GM10847 (cell line): ENCODE results near the gene ZNF821.

Experiments used
- POLR2A ChIP-seq: IDR thresholded peaks from 2 replicates; pipeline ENCODE4 v1.6.1; 2011; ENCODE audit not compliant: insufficient read length; ENCODE audit errors: extremely low read depth

ZNF821 gene

GRCh38 chr16:71880176-71880575 lies 3.8 kb downstream of the ZNF821 start:
- no peak for TF ChIP-seq POLR2A

DNA sequence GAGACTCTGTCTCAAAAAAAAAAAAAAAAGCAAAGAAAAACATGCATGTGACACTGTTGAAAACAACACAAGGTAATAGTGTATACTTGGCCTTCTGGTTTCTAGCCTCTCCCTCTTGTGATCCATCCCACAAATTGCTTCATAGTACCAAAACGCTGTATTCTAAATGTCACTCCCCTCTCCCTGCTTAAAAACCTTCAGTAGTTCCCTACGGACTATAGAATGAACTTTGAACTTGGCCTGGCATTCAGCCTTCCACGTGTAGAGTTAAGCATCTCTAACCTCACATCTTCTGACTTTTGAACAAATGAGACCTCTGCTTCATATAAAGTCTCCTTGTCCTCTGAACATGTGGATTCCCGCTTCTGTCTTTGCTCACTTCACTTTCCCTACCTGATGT lies 5.1 kb downstream of the ZNF821 start:
- no peak for TF ChIP-seq POLR2A

GRCh38 chr16:71873199-71873598 lies 10.8 kb downstream of the ZNF821 start:
- no peak for TF ChIP-seq POLR2A

GRCh38 chr16:71870818-71871217 lies 13.2 kb downstream of the ZNF821 start:
- no peak for TF ChIP-seq POLR2A

DNA sequence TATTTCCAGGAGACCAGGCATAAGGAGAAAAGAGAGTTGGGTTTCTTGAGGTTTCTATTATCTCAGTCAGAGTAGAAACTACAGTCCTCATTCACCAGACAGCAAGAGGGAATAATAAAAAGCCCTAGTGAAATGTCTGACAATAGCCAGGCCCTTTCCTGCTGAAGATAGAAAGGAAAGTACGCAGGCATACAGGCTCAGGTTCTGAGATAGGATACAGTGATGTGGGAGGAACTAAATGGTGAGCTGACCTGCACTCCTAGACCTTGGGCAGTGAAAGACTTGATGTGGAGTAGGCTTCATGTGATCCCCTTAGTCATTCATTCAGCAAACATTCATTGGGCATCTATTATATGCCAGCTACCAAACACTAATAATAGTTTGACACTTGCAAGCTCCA lies 14.9 kb downstream of the ZNF821 start:
- no peak for TF ChIP-seq POLR2A

- no peak for TF ChIP-seq POLR2A
These were observed 16.0 kb downstream of the ZNF821 start for GRCh38 chr16:71867939-71868338.

DNA sequence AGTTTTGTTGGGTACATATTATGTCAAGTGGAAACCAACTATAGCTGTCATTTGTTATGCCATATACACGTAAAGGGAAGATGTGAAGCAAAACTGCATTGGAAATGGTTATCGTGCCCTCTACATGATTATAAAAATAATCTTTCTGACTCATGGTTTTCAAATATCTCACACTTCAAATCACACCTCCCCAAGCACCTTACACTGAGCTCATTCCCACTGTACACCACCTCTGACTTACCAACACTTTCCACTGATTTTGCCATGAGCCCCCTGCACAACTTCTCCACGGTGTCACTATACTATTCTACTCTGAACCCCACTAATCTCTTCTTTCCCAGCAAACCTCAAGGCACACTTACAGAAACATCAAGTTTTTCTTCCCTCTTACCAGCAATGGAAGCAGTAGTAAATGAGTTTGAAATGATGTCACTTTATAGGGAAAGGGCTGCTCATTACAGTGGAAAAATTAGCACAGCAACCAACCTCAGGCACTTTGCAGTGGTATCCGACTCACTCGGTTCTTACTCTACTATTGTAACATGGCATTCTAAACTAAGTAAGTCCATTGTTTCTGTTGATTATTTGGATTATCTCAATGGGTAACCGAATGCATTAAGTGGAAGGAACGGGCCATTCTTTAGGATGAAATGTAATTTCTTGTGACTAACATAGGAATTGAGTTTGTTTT lies 18.7 kb downstream of the ZNF821 start:
- TF ChIP-seq POLR2A, result no peak

DNA sequence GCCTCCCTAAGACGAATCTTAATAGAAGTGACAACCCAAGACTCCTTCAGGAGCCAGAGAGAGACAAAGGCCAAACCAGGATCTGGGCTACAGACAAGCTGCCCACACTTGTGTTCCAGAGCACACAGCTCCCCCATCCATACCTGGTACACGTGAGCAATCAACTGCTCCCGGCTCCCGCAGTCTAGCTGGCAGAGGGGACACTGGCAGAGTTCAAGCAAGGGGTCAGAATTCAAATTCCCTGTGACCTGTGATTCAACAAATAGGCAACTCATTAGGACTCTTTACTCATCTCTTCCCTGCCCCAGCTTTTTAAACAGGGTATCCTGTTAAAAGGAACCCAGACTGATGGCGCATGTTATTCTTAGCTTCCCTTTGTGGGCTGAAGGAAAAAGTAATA lies 20.0 kb downstream of the ZNF821 start:
- TF ChIP-seq POLR2A, result no peak

- TF ChIP-seq POLR2A, result no peak
These were observed 24.0 kb downstream of the ZNF821 start for GRCh38 chr16:71859762-71860521.

DNA sequence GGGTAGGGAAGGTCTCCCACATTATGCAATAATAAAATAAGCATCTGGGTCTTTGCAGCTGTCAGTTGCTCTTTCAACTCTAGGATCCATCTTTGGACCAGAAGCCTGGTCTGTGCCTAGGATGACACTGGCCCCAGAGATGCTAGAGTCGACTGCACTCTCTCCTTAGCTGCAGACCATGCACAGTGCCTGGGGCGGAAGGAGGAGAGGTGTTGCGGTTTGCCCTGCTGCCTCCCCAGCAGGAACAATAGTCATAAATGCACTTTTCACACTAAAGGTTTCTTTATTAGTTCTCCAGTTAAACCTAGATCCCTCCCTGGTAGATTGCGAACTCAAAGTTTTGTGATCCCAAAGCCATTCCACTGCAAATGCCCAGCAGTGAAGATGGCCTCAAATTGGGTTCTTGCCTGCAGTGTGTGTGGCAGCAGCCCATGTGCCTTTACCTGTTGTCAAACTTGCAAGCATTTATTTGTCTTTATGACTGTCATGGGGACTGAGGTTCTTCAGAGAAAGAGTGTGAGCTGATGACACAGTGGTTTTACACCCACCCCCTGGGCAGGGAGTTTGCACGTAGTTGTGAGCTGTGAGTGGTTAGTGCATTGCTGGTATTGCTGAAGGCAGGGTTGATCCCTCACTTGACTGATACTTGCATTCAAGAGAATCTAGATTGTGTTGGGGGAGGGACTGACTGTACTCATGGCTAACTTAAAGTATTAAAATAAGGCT lies 27.9 kb downstream of the ZNF821 start:
- no peak for TF ChIP-seq POLR2A

DNA sequence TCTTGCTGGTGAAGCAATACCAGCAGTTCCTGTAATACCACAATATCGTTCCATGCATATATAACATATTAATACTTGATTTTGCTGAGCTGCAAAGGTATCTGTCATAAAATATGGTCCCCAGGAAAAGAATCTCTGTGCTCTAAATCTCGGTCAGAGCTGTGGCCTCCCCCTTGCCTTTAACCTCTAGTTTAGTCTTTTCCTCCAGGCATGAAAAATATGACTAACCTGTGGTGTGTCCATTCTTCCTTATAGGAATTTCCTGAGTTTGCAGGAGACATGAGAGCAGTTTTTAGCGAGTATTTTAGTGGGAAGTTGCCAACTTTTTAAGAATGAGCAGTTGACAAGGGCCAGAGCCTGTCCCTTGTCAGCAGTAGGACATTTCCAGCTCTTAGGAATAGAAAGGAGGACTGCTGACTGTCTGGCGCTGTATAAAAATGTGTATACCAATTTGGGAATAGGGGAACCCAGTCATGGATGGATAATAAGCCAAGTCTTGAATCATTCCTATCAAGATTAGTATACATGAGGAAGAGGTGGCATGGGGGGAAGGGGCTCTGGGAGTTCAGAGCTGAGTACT lies 29.5 kb downstream of the ZNF821 start:
- TF ChIP-seq POLR2A, result no peak

DNA sequence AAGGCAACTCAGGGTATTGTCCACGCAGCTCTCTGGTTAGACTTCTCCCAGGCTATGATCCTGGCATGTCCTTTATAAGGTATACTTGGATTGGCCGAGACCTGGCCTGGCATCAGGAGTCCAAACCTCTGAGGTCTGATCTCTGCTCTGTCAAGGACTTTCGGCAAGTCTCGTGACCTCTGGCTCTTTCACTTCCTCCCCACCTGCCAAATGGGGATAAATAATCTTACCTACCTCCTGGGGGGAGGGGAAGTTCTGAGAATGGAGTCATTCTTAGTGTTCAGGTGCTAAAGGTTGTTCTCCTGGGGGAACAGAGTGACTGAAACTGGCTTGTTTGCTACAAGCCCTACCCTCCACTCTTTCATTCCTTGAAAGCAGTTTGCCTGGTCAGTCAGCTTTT lies 30.6 kb downstream of the ZNF821 start:
- TF ChIP-seq POLR2A, result no peak

DNA sequence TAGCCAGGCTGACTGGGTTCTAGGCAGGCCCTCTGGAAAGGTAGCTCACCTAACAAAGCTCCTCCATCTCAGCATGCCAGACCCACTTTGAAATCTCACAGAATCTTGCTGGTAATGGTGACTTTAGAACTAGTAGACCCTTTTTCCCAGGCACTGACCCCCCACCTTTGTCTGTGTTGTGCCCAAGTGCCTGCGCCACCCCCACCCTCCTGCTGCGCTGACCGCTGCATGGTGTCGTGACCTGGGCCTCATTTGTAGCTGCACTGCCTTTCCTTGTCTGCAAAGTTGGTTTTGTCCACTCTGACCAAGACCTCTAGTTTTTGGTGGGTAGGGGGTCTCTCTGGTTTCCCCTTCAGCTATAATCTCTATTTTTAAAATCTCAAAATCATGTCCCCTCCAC lies 31.4 kb downstream of the ZNF821 start:
- TF ChIP-seq POLR2A, result no peak

- no peak for TF ChIP-seq POLR2A
These were observed 31.8 kb downstream of the ZNF821 start for GRCh38 chr16:71852158-71852557.

- TF ChIP-seq POLR2A, result no peak
These were observed 32.2 kb downstream of the ZNF821 start for GRCh38 chr16:71851746-71852145.

GRCh38 chr16:71848622-71849021 lies 35.4 kb downstream of the ZNF821 start:
- no peak for TF ChIP-seq POLR2A

- no peak for TF ChIP-seq POLR2A
These were observed 36.9 kb downstream of the ZNF821 start for GRCh38 chr16:71847096-71847495.
